ENCODE data around the gene OXSM. TPM values are rescaled to one million over a fixed set of nuclear protein-coding genes. Genes with fewer than 3 reads are reported as not detected.
A peak's percentile ranks its signal among the peaks of the same experiment; 100 is the strongest.

The OXSM gene
- total RNA-seq, 4 donors from 2014 or later = 5.0 to 13.5 (median 11.2) TPM

DNA sequence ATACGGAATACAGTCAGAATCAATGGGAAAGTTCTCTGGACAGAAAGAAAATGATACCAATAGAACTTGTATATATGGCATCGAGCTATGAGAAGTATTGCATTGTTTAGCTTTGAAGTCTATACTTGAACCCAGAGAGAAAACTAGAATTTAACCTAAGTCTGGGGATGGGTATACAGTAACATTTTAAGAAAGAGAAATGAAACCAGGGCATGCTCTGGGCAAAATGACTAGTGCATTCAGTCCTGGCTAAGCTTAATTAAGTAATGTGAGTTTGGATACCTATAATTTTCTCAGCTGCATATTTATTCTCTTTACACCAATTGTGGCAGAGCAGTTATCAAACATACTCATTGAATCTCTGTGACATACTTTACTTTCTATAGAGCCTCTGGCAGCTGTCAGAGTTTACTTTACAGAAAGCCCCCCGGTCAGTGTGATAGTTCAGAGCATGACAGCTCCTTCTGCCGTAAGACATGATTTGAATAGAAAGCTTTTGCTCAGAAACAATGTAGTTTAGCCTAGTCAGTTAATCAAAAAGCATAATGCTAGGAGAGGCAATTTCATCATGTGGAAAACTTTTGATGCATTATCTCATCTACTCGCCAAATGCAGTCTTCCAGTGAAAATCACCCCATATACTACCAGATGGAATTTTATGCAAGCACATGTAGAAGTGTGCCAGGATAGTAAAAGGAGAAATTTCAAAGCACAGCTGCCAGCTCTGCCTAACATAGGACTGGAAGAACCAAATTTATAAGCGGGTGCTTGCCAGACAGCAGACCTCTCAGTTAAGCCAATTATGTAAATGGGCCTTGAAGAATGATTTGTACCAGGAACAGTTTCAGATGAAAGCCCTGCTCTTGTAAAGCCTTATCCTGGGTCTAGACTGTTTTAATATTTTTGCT, 40.7 kb downstream of the OXSM start:
- in situ Hi-C loops (cut with MboI; ENCODE audit: low pct_ligation_motif_present in 1 of 4, low pct_unique_long_range_greater_than_20kb in 1 of 4, low sequenced_read_pairs in 3 of 4) (loop anchor here in 1 of 4 donors (25.0 kb wide), 1 partner anchor 882 kb away; no protein-coding TSS in a partner anchor), intact Hi-C loops (cut with DNase I; ENCODE audit: low total_unique reads) (no loop called here)
- TF ChIP-seq EP300 (IDR thresholded peaks at IDR 0.05; ENCODE audit: low read depth) (no peak), POLR2A (IDR thresholded peaks at IDR 0.05) (no peak), POLR2AphosphoS5 (IDR thresholded peaks at IDR 0.05) (no peak)
- TF ChIP-seq, protein P1, sequence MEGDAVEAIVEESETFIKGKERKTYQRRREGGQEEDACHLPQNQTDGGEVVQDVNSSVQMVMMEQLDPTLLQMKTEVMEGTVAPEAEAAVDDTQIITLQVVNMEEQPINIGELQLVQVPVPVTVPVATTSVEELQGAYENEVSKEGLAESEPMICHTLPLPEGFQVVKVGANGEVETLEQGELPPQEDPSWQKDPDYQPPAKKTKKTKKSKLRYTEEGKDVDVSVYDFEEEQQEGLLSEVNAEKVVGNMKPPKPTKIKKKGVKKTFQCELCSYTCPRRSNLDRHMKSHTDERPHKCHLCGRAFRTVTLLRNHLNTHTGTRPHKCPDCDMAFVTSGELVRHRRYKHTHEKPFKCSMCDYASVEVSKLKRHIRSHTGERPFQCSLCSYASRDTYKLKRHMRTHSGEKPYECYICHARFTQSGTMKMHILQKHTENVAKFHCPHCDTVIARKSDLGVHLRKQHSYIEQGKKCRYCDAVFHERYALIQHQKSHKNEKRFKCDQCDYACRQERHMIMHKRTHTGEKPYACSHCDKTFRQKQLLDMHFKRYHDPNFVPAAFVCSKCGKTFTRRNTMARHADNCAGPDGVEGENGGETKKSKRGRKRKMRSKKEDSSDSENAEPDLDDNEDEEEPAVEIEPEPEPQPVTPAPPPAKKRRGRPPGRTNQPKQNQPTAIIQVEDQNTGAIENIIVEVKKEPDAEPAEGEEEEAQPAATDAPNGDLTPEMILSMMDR (IDR thresholded peaks at IDR 0.05) = no peak
- peaks cover 0 to 6% (median 0%) of the 10 kb centered on the region in 4 donors for H3K4me1 ChIP-seq
- DNase-seq = no peak
- 74 to 76% methylated on average over 6 of the region's 6 CpGs for WGBS, 2 donors (ENCODE audit: low coverage in 1 of 2)
- H3K9me3 ChIP-seq = no peaks in the 10 kb centered on the region
- H3K27ac ChIP-seq = peak overlapping the region in 1 of 4 donors; percentile 6
- no peaks in the 10 kb centered on the region for H3K27me3 ChIP-seq
- no peak overlapping the region for H3K4me3 ChIP-seq
- no peaks in the 10 kb centered on the region for H3K36me3 ChIP-seq

DNA sequence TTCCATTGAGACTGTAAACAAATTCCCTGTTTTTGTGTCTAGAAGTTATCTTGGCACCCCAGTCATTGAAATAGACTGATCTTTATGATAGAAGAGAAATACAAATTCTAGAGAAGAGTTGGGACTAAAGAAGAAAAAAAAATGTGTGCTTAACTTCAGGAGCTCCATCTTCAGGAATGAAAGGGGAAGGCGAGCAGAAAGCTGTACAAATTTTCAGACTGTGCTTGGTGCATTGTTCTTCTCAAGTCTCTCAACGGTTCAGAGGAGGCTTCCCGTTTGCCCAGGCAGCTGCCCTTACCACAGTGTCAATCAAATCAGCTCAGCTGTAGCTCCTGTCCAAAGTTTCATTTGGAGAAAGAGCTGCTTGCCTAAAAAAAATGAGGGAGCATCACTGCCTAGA, 41.7 kb downstream of the OXSM start:
- in situ Hi-C loops (cut with MboI; ENCODE audit: low pct_ligation_motif_present in 1 of 4, low pct_unique_long_range_greater_than_20kb in 1 of 4, low sequenced_read_pairs in 3 of 4) (loop anchor here in 1 of 4 donors (25.0 kb wide), 1 partner anchor 881 kb away; no protein-coding TSS in a partner anchor), intact Hi-C loops (cut with DNase I; ENCODE audit: low total_unique reads) (no loop called here)

DNA sequence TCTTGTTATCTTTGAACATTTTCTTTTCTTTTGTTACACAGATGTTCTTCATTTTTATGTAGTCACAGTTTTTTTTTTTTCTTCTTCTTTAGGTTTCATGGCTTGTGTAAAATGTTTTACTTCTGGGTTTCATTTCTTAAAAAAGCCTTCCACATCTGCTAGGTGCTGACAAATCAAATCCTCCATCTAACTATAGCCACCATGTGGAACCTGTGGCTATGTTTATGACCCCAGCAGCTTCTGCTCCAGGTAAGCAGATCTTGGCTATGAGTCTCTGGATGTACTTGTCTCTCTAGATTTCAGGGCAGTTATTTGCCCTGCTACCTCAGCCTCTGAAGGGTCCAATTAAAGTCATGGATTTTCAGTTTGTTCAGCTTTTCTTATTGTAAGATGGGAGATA, 44.5 kb downstream of the OXSM start:
- Histone ChIP-seq H3K36me3 (no peaks in the 10 kb centered on the region), H3K9me3 (no peaks in the 10 kb centered on the region), H3K27ac (no peak overlapping the region), H3K27me3 (no peaks in the 10 kb centered on the region), H3K4me3 (no peak overlapping the region), H3K4me1 (no peaks in the 10 kb centered on the region)
- intact Hi-C loops (cut with DNase I; ENCODE audit: low total_unique reads) = no loop called here
- in situ Hi-C loops (cut with MboI; ENCODE audit: low pct_ligation_motif_present in 1 of 4, low pct_unique_long_range_greater_than_20kb in 1 of 4, low sequenced_read_pairs in 3 of 4) = loop anchor here in 1 of 4 donors (25.0 kb wide), 1 partner anchor 878 kb away; no protein-coding TSS in a partner anchor
- TF ChIP-seq POLR2AphosphoS5 (IDR thresholded peaks at IDR 0.05) (no peak), EP300 (IDR thresholded peaks at IDR 0.05; ENCODE audit: low read depth) (no peak), POLR2A (IDR thresholded peaks at IDR 0.05) (no peak)
- TF ChIP-seq, protein P1 (IDR thresholded peaks at IDR 0.05) = no peak
- no peak for DNase-seq

More for the DNA sequence above, 41.7 kb downstream of the OXSM start:
- Histone ChIP-seq H3K4me3 (no peak overlapping the region), H3K4me1 (peaks cover 0 to 5% (median 0%) of the 10 kb centered on the region in 4 donors), H3K27me3 (no peaks in the 10 kb centered on the region), H3K36me3 (no peaks in the 10 kb centered on the region), H3K9me3 (no peaks in the 10 kb centered on the region), H3K27ac (no peak overlapping the region)
- whole genome bisulfite sequencing, 2 donors (ENCODE audit: low coverage in 1 of 2) = 0 to 8% methylated on average over 2 to 3 of the region's 3 CpGs
- TF ChIP-seq POLR2A (IDR thresholded peaks at IDR 0.05) (no peak), POLR2AphosphoS5 (IDR thresholded peaks at IDR 0.05) (no peak), EP300 (IDR thresholded peaks at IDR 0.05; ENCODE audit: low read depth) (no peak)
- TF ChIP-seq, protein P1 (IDR thresholded peaks at IDR 0.05) = no peak
- DNase-seq = no peak

DNA sequence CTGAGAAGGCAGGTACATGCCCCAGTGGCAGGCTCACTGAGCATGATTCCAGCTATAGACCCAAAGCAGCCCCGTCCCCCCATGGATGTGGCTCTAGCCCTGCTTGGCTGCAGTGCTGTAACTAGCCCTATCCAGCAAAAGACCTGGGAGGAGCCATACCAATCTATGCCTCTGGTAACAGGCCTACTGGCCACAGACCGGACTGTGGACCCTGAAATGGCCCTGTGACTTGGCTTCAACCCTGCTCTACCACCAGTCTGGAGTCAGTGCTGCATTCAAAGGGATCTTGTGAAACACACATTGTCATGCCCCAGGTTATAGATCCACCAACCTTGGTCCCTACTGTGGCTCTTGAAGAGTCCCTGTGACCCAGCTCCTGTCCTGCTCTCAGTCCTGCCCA, 46.7 kb downstream of the OXSM start:
- TF ChIP-seq, protein P1 (IDR thresholded peaks at IDR 0.05) = no peak
- TF ChIP-seq POLR2AphosphoS5 (IDR thresholded peaks at IDR 0.05) (no peak), POLR2A (IDR thresholded peaks at IDR 0.05) (no peak), EP300 (IDR thresholded peaks at IDR 0.05; ENCODE audit: low read depth) (no peak)
- Histone ChIP-seq H3K36me3 (no peaks in the 10 kb centered on the region), H3K27me3 (no peaks in the 10 kb centered on the region), H3K9me3 (no peaks in the 10 kb centered on the region), H3K4me1 (no peaks in the 10 kb centered on the region), H3K4me3 (no peak overlapping the region), H3K27ac (no peak overlapping the region)
- 90% methylated on average over 2 of the region's 2 CpGs; no CpG with 5 or more reads in 1 of the 2 donors for WGBS, 2 donors (ENCODE audit: low coverage in 1 of 2)
- intact Hi-C loops (cut with DNase I; ENCODE audit: low total_unique reads) (no loop called here), in situ Hi-C loops (cut with MboI; ENCODE audit: low pct_ligation_motif_present in 1 of 4, low pct_unique_long_range_greater_than_20kb in 1 of 4, low sequenced_read_pairs in 3 of 4) (loop anchor here in 1 of 4 donors (25.0 kb wide), 1 partner anchor 876 kb away; no protein-coding TSS in a partner anchor)
- no peak for DNase-seq
